Kidney (tissue), 14 donors: ENCODE results near the gene FCGBP. TPM values are rescaled to one million over a fixed set of nuclear protein-coding genes. Genes with fewer than 3 reads are reported as not detected.

Experiments
- DNase-seq, 5 donors: peaks; one replicate each; pipeline ENCODE4 v3.0.0-alpha.2; 2013 to 2020
- FAIRE-seq: peaks from 2 replicates; lab custom pipeline; 2012; peaks lifted over from hg19 to GRCh38; lab: Jason Lieb, UNC
- H3K27ac ChIP-seq, 2 donors: one replicate each; pipeline ENCODE4 v1.7.0; 2013; ENCODE audit warnings: low read depth in 2 of 2, low read length in 2 of 2, inconsistent platforms in 1 of 2
- H3K27me3 ChIP-seq: one replicate; pipeline ENCODE4 v1.7.1; 2013; ENCODE audit warnings: low read length, inconsistent platforms; ENCODE audit not compliant: control insufficient read depth, insufficient read depth
- H3K36me3 ChIP-seq, 3 donors: one replicate each; pipeline versions ENCODE4 v1.7.0 to v1.7.1; 2013; ENCODE audit warnings: low read length in 3 of 3, control low read depth in 1 of 3, inconsistent platforms in 1 of 3; ENCODE audit not compliant: insufficient read depth in 3 of 3, control insufficient read depth in 2 of 3
- H3K4me1 ChIP-seq, 3 donors: one replicate each; pipeline versions ENCODE4 v1.7.0 to v1.7.1; 2013; ENCODE audit warnings: low read length in 3 of 3, inconsistent platforms in 1 of 3, low read depth in 1 of 3; ENCODE audit not compliant: control insufficient read depth in 2 of 3, insufficient read depth in 2 of 3
- H3K4me3 ChIP-seq, 3 donors: one replicate each; pipeline versions ENCODE4 v1.7.0 to v1.8.1; 2013; ENCODE audit warnings: low read length in 3 of 3, control low read depth in 1 of 3, inconsistent platforms in 1 of 3
- H3K9ac ChIP-seq, 3 donors: one replicate each; pipeline versions ENCODE4 v1.7.0 to v1.7.1; 2013; ENCODE audit warnings: low read length in 3 of 3, control low read depth in 1 of 3, inconsistent platforms in 1 of 3
- H3K9me3 ChIP-seq, 3 donors: one replicate each; pipeline versions ENCODE4 v1.7.0 to v1.7.1; 2013; ENCODE audit warnings: low read length in 3 of 3, control low read depth in 1 of 3, inconsistent platforms in 1 of 3; ENCODE audit not compliant: control insufficient read depth in 2 of 3, insufficient read depth in 1 of 3
- CTCF ChIP-seq: IDR thresholded peaks from 3 replicates; pipeline ENCODE4 v1.5.1; 2012; ENCODE audit warnings: mild to moderate bottlenecking, moderate library complexity, borderline replicate concordance; ENCODE audit not compliant: insufficient read depth; ENCODE audit errors: extremely low read depth
- intact Hi-C: fragments of 100-400 bp; cut with DNase I; formaldehyde crosslinking; loops from one replicate; pipeline ENCODE4 v1.11.1; 2022
- polyA plus RNA-seq: library from polyadenylated mRNA; stranded (reverse); fragments of 350-450 nt; fragmentation: Illumina TruSeq; extraction: RNeasy Lipid Tissue Mini Kit (QIAGEN cat#74804); gene quantifications from one replicate; pipeline ENCODE4 v1.2.3, GENCODE V29; 2014; ENCODE audit warnings: low read depth, low replicate concordance; ENCODE audit not compliant: insufficient read depth
- total RNA-seq: library from RNA; stranded (reverse); fragmentation: NEBNext Ultra II Directional; extraction: Animal tissue kit (Norgen Biotek cat#: 25700); gene quantifications from one replicate; pipeline ENCODE4 v1.2.1, GENCODE V29; 2021
- donor health status: control.
- donor health status: control.
- donor health status: control.
- donor health status: control.
- donor health status: control.
- donor health status: DM: yes; HTN: yes; CAD: no.
- donor health status: Normal renal cell carcinoma (clear cell type).

Gene FCGBP
- total and polyA plus RNA-seq, 2 donors from 2014 or later: 7.6 to 51.7 TPM

DNA sequence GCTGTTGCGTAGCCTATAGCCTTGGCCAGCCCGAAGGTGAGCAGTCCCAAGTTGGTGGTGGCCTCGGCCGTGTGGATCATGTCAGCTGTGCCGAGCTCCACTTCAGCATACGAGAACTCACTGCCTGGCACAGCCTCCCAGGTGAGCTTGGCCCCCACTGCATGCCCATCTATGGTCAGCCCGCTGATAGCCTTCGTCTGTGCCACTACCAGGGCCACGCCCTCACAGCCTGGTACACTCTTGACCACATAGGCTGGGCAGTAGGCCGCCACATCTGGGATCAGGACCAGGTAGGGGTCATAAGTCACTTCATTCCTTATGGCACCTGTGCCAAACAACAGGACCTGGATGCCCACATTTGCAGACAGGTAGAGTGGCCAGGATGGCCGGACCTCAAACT is 7.4 kb downstream of the FCGBP start:
- no peaks in the 10 kb centered on the region for H3K4me1 ChIP-seq
- no peak for TF ChIP-seq CTCF
- H3K36me3 ChIP-seq: no peaks in the 10 kb centered on the region
- no peak for FAIRE-seq
- no peak overlapping the region for H3K27ac ChIP-seq
- no peak for DNase-seq
- no peak overlapping the region for H3K4me3 ChIP-seq
- no peaks in the 10 kb centered on the region for H3K27me3 ChIP-seq
- intact Hi-C loops: no loop called here
- no peaks in the 10 kb centered on the region for H3K9me3 ChIP-seq
- H3K9ac ChIP-seq: no peak overlapping the region

GRCh38 chr19:39926170-39926760 is 8.2 kb downstream of the FCGBP start:
- H3K27me3 ChIP-seq: no peaks in the 10 kb centered on the region
- TF ChIP-seq CTCF: no peak
- H3K27ac ChIP-seq: no peak overlapping the region
- H3K9me3 ChIP-seq: no peaks in the 10 kb centered on the region
- intact Hi-C loops: no loop called here
- no peaks in the 10 kb centered on the region for H3K36me3 ChIP-seq
- H3K4me1 ChIP-seq: no peaks in the 10 kb centered on the region
- DNase-seq: no peak
- FAIRE-seq: no peak
- no peak overlapping the region for H3K9ac ChIP-seq
- H3K4me3 ChIP-seq: no peak overlapping the region

- H3K27me3 ChIP-seq: no peaks in the 10 kb centered on the region
- no peaks in the 10 kb centered on the region for H3K36me3 ChIP-seq
- H3K4me1 ChIP-seq: no peaks in the 10 kb centered on the region
- no peak for TF ChIP-seq CTCF
- H3K9me3 ChIP-seq: no peaks in the 10 kb centered on the region
- no peak for FAIRE-seq
- DNase-seq: no peak
- intact Hi-C loops: no loop called here
- no peak overlapping the region for H3K4me3 ChIP-seq
- H3K9ac ChIP-seq: no peak overlapping the region
- no peak overlapping the region for H3K27ac ChIP-seq
Observed at GRCh38 chr19:39924952-39925351, 9.5 kb downstream of the FCGBP start.

GRCh38 chr19:39924389-39924788 is 10.0 kb downstream of the FCGBP start:
- Histone ChIP-seq H3K36me3 (no peaks in the 10 kb centered on the region), H3K9ac (no peak overlapping the region), H3K4me1 (no peaks in the 10 kb centered on the region), H3K4me3 (no peak overlapping the region), H3K9me3 (no peaks in the 10 kb centered on the region), H3K27ac (no peak overlapping the region), H3K27me3 (no peaks in the 10 kb centered on the region)
- intact Hi-C loops: no loop called here
- FAIRE-seq: no peak
- no peak for TF ChIP-seq CTCF
- no peak for DNase-seq
